NCI-H510A (cell line): ENCODE measurements around the gene NWD2.
A peak's percentile ranks its signal among the peaks of the same experiment; 100 is the strongest.
"Not testable (repeated sequence)": the region's sequence is repeated elsewhere in the genome, so short reads cannot be mapped to it uniquely, and the experiment has no call there.

ENCODE experiments used
- DNase-seq: peaks from one replicate; lab custom pipeline; 2025; lab: John Stamatoyannopoulos, UW

NWD2 gene

GRCh38 chr4:37244583-37245390 is at the start of gene NWD2:
NWD2 (plus strand) TSS chr4:37244743; CDS start chr4:37245068, 325 bp downstream.
- peak; percentile 19 for DNase-seq

- no peak for DNase-seq
These were observed 46.6 kb upstream of the NWD2 start for GRCh38 chr4:37197899-37198298.

GRCh38 chr4:37204740-37205139 is 39.8 kb upstream of the NWD2 start:
- not testable (repeated sequence) for DNase-seq

- DNase-seq, result no peak
These were observed 28.3 kb upstream of the NWD2 start for GRCh38 chr4:37216209-37216608.

GRCh38 chr4:37219242-37219641 is 25.3 kb upstream of the NWD2 start:
- DNase-seq, result no peak

GRCh38 chr4:37219990-37220389 is 24.6 kb upstream of the NWD2 start:
- no peak for DNase-seq

GRCh38 chr4:37220685-37221084 is 23.9 kb upstream of the NWD2 start:
- no peak for DNase-seq

GRCh38 chr4:37223732-37224131 is 20.8 kb upstream of the NWD2 start:
- no peak for DNase-seq

GRCh38 chr4:37224854-37225253 is 19.7 kb upstream of the NWD2 start:
- no peak for DNase-seq

GRCh38 chr4:37225778-37226177 is 18.8 kb upstream of the NWD2 start:
- DNase-seq, result no peak

- DNase-seq, result no peak
These were observed 12.2 kb upstream of the NWD2 start for GRCh38 chr4:37232315-37232714.

- DNase-seq, result no peak
These were observed 8.4 kb upstream of the NWD2 start for GRCh38 chr4:37236165-37236564.

- DNase-seq, result no peak
These were observed 2.9 kb upstream of the NWD2 start for GRCh38 chr4:37241647-37242046.

GRCh38 chr4:37243051-37243450 is 1.5 kb upstream of the NWD2 start:
- DNase-seq, result no peak

- DNase-seq, result peak; percentile 0
These were observed 591 bp upstream of the NWD2 start for GRCh38 chr4:37243722-37244582.

GRCh38 chr4:37245391-37245954 is 930 bp downstream of the NWD2 start:
- no peak for DNase-seq

- DNase-seq, result no peak
These were observed 2.3 kb downstream of the NWD2 start for GRCh38 chr4:37246891-37247290.

- no peak for DNase-seq
These were observed 13.7 kb downstream of the NWD2 start for GRCh38 chr4:37258221-37258620.

GRCh38 chr4:37268319-37268718 is 23.8 kb downstream of the NWD2 start:
- DNase-seq, result no peak

GRCh38 chr4:37279121-37279520 is 34.6 kb downstream of the NWD2 start:
- DNase-seq, result no peak

GRCh38 chr4:37279894-37280592 is 35.5 kb downstream of the NWD2 start:
- no peak for DNase-seq

GRCh38 chr4:37299468-37299867 is 54.9 kb downstream of the NWD2 start:
- no peak for DNase-seq
